T-helper 2 cell treated with Interferon-gamma antibody and Interleukin-4, amounts not matched to agents 5 μg/mL and 100 μg/mL, for 36 hours (primary cell): ENCODE results near the gene SPIRE2.

Experiments
- DNase-seq: peaks from one replicate; pipeline ENCODE4 v3.0.0; 2021; ENCODE audit warnings: low spot score
- H3K27ac Mint-ChIP-seq: one replicate; pipeline ENCODE4 v1.8.0; 2021; ENCODE audit warnings: mild to moderate bottlenecking, mixed read lengths
- H3K27me3 Mint-ChIP-seq: one replicate; pipeline ENCODE4 v1.8.0; 2021; ENCODE audit warnings: low read depth, mixed read lengths
- H3K36me3 Mint-ChIP-seq: one replicate; pipeline ENCODE4 v1.8.0; 2021; ENCODE audit warnings: low read depth, mixed read lengths
- H3K4me1 Mint-ChIP-seq: one replicate; pipeline ENCODE4 v1.8.0; 2021; ENCODE audit warnings: low read depth, mixed read lengths
- H3K4me3 Mint-ChIP-seq: one replicate; pipeline ENCODE4 v1.8.0; 2022; ENCODE audit warnings: mild to moderate bottlenecking, moderate library complexity, mixed read lengths
- H3K9me3 Mint-ChIP-seq: one replicate; pipeline ENCODE4 v1.8.0; 2021; ENCODE audit warnings: mixed read lengths

Gene SPIRE2

GRCh38 chr16:89842471-89843408, 14.5 kb downstream of the SPIRE2 start:
- Mint-ChIP-seq H3K4me3 (no peak overlapping the region), H3K27me3 (no peaks in the 10 kb centered on the region), H3K36me3 (no peaks in the 10 kb centered on the region), H3K27ac (no peak overlapping the region), H3K9me3 (no peaks in the 10 kb centered on the region), H3K4me1 (peaks cover 12% of the 10 kb centered on the region)
- DNase-seq: no peak

GRCh38 chr16:89843409-89844350, 15.4 kb downstream of the SPIRE2 start:
- H3K27ac Mint-ChIP-seq: no peak overlapping the region

GRCh38 chr16:89844739-89845339, 16.6 kb downstream of the SPIRE2 start:
- Mint-ChIP-seq H3K36me3 (no peaks in the 10 kb centered on the region), H3K4me3 (no peak overlapping the region), H3K9me3 (no peaks in the 10 kb centered on the region), H3K4me1 (peaks cover 9% of the 10 kb centered on the region), H3K27ac (no peak overlapping the region), H3K27me3 (no peaks in the 10 kb centered on the region)
- no peak for DNase-seq

More at GRCh38 chr16:89843409-89844350, 15.4 kb downstream of the SPIRE2 start:
- Mint-ChIP-seq H3K4me1 (peaks cover 9% of the 10 kb centered on the region), H3K9me3 (no peaks in the 10 kb centered on the region), H3K4me3 (no peak overlapping the region), H3K36me3 (no peaks in the 10 kb centered on the region), H3K27me3 (no peaks in the 10 kb centered on the region)
- DNase-seq: no peak

- Mint-ChIP-seq H3K4me3 (no peak overlapping the region), H3K4me1 (peaks cover 9% of the 10 kb centered on the region), H3K27me3 (no peaks in the 10 kb centered on the region), H3K27ac (no peak overlapping the region), H3K36me3 (no peaks in the 10 kb centered on the region), H3K9me3 (no peaks in the 10 kb centered on the region)
- no peak for DNase-seq
Observed at GRCh38 chr16:89845417-89845816, 17.1 kb downstream of the SPIRE2 start.

- no peak overlapping the region for H3K27ac Mint-ChIP-seq
- peaks cover 6% of the 10 kb centered on the region for H3K4me1 Mint-ChIP-seq
- DNase-seq: no peak
- no peaks in the 10 kb centered on the region for H3K27me3 Mint-ChIP-seq
- H3K9me3 Mint-ChIP-seq: no peaks in the 10 kb centered on the region
- no peaks in the 10 kb centered on the region for H3K36me3 Mint-ChIP-seq
- H3K4me3 Mint-ChIP-seq: no peak overlapping the region
Observed at GRCh38 chr16:89847051-89847939, 19.0 kb downstream of the SPIRE2 start.

GRCh38 chr16:89847940-89848297, 19.6 kb downstream of the SPIRE2 start:
- H3K4me1 Mint-ChIP-seq: peaks cover 6% of the 10 kb centered on the region
- H3K36me3 Mint-ChIP-seq: no peaks in the 10 kb centered on the region
- H3K27me3 Mint-ChIP-seq: no peaks in the 10 kb centered on the region
- DNase-seq: no peak
- no peak overlapping the region for H3K27ac Mint-ChIP-seq
- H3K4me3 Mint-ChIP-seq: no peak overlapping the region
- H3K9me3 Mint-ChIP-seq: no peaks in the 10 kb centered on the region

- DNase-seq: no peak
- no peaks in the 10 kb centered on the region for H3K36me3 Mint-ChIP-seq
- H3K4me3 Mint-ChIP-seq: no peak overlapping the region
- H3K27ac Mint-ChIP-seq: no peak overlapping the region
- peaks cover 6% of the 10 kb centered on the region for H3K4me1 Mint-ChIP-seq
- H3K27me3 Mint-ChIP-seq: no peaks in the 10 kb centered on the region
- no peaks in the 10 kb centered on the region for H3K9me3 Mint-ChIP-seq
Observed at GRCh38 chr16:89848974-89849373, 20.7 kb downstream of the SPIRE2 start.

GRCh38 chr16:89853306-89853993, 25.2 kb downstream of the SPIRE2 start:
- no peak overlapping the region for H3K27ac Mint-ChIP-seq
- no peak overlapping the region for H3K4me3 Mint-ChIP-seq
- no peaks in the 10 kb centered on the region for H3K36me3 Mint-ChIP-seq
- DNase-seq: no peak
- no peaks in the 10 kb centered on the region for H3K4me1 Mint-ChIP-seq
- no peaks in the 10 kb centered on the region for H3K27me3 Mint-ChIP-seq
- no peaks in the 10 kb centered on the region for H3K9me3 Mint-ChIP-seq

- H3K4me1 Mint-ChIP-seq: no peaks in the 10 kb centered on the region
Observed at GRCh38 chr16:89855301-89855945, 27.1 kb downstream of the SPIRE2 start.

GRCh38 chr16:89855986-89856385, 27.7 kb downstream of the SPIRE2 start:
- Mint-ChIP-seq H3K27me3 (no peaks in the 10 kb centered on the region), H3K36me3 (no peaks in the 10 kb centered on the region), H3K27ac (no peak overlapping the region), H3K9me3 (no peaks in the 10 kb centered on the region), H3K4me1 (peaks cover 4% of the 10 kb centered on the region), H3K4me3 (no peak overlapping the region)
- DNase-seq: no peak

More at GRCh38 chr16:89855301-89855945, 27.1 kb downstream of the SPIRE2 start:
- Mint-ChIP-seq H3K4me3 (no peak overlapping the region), H3K9me3 (no peaks in the 10 kb centered on the region), H3K36me3 (no peaks in the 10 kb centered on the region), H3K27me3 (no peaks in the 10 kb centered on the region), H3K27ac (no peak overlapping the region)
- no peak for DNase-seq

GRCh38 chr16:89858973-89859614, 30.8 kb downstream of the SPIRE2 start:
- no peak overlapping the region for H3K4me3 Mint-ChIP-seq
- no peaks in the 10 kb centered on the region for H3K9me3 Mint-ChIP-seq
- peaks cover 24% of the 10 kb centered on the region for H3K4me1 Mint-ChIP-seq
- H3K27ac Mint-ChIP-seq: no peak overlapping the region
- no peaks in the 10 kb centered on the region for H3K36me3 Mint-ChIP-seq
- no peak for DNase-seq
- no peaks in the 10 kb centered on the region for H3K27me3 Mint-ChIP-seq

- peaks cover 29% of the 10 kb centered on the region for H3K4me1 Mint-ChIP-seq
- H3K27me3 Mint-ChIP-seq: no peaks in the 10 kb centered on the region
- no peak overlapping the region for H3K27ac Mint-ChIP-seq
- peaks cover under 1% of the 10 kb centered on the region for H3K36me3 Mint-ChIP-seq
- no peaks in the 10 kb centered on the region for H3K9me3 Mint-ChIP-seq
- H3K4me3 Mint-ChIP-seq: no peak overlapping the region
- DNase-seq: no peak
Observed at GRCh38 chr16:89859615-89860007, 31.3 kb downstream of the SPIRE2 start.
